HUES64 (cell line): ENCODE results near the gene DUSP16.
"Not testable (repeated sequence)": the region's sequence is repeated elsewhere in the genome, so short reads cannot be mapped to it uniquely, and the experiment has no call there.

ENCODE experiments used
- H3K27ac ChIP-seq: 2 replicates; pipeline ENCODE4 v1.7.0; 2013; ENCODE audit warnings: low read depth, low read length, inconsistent platforms
- H3K27me3 ChIP-seq: 2 replicates; pipeline ENCODE4 v1.6.1; 2013; ENCODE audit warnings: mild to moderate bottlenecking, low read length; ENCODE audit not compliant: insufficient read depth
- H3K36me3 ChIP-seq: 2 replicates; pipeline ENCODE4 v1.6.1; 2013; ENCODE audit warnings: mild to moderate bottlenecking, low read length; ENCODE audit not compliant: insufficient read depth
- H3K4me1 ChIP-seq: 2 replicates; pipeline ENCODE4 v1.6.1; 2013; ENCODE audit warnings: mild to moderate bottlenecking, low read length, moderate library complexity; ENCODE audit not compliant: insufficient read depth
- H3K4me3 ChIP-seq: 2 replicates; pipeline ENCODE4 v1.5.1; 2013; ENCODE audit warnings: mild to moderate bottlenecking, low read length, moderate library complexity
- H3K9ac ChIP-seq: 2 replicates; pipeline ENCODE4 v1.6.1; 2013; ENCODE audit warnings: mild to moderate bottlenecking, low read depth, low read length
- H3K9me3 ChIP-seq: 2 replicates; pipeline ENCODE4 v1.6.1; 2013; ENCODE audit warnings: low read depth, low read length; ENCODE audit not compliant: insufficient read depth
- WGBS: fragments of 150-250, 120-280 bp; methylation state at CpG from one replicate; pipeline ENCODE4 v1.1.7; 2013; ENCODE audit warnings: missing lambda C conversion rate; 5-methylcytosine and 5-hydroxymethylcytosine counted together

DUSP16 gene

DNA sequence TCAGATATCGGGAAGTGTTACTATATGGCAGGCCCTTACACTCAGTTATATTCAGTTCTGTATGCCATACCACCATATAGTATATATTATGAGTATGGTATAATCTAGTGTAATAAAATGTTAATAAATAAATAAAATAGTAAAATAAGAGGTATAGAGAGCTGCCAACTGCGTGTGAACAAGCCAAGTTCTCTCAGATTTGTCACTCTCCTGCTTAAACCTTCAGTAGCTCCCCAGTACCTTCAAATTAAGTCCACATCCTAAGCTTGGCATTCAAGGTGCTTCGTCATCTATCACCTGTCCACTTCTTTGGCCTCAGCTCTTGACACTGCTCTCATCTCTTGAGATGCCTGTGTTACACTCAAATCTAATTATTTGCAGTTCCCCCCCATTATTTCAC is 36.2 kb upstream of the DUSP16 start:
- Histone ChIP-seq H3K9ac (no peak overlapping the region), H3K27me3 (no peaks in the 10 kb centered on the region), H3K4me3 (no peak overlapping the region), H3K36me3 (no peaks in the 10 kb centered on the region), H3K4me1 (no peaks in the 10 kb centered on the region), H3K9me3 (no peaks in the 10 kb centered on the region), H3K27ac (no peak overlapping the region)
- WGBS, result 93% methylated on average over 3 of the region's 3 CpGs

DNA sequence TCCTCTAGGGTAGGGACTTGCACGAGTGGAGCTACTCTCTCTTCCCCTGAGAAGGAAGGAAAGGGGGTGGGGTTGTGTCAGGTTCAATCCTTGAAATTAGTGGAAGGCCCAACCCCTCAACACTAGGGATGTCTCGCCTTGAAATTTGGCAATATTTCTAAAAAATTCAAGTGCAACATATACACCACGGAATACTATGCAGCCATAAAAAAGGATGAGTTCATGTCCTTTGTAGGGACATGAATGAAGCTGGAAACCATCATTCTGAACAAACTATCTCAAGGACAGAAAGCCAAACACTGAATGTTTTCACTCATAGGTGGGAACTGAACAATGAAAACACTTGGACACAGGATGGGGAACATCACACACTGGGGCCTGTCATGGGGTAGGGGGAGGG is 33.9 kb upstream of the DUSP16 start:
- not testable (repeated sequence) for H3K36me3 ChIP-seq, H3K27me3 ChIP-seq, H3K9me3 ChIP-seq, H3K27ac ChIP-seq, H3K9ac ChIP-seq, H3K4me3 ChIP-seq, H3K4me1 ChIP-seq
- 89% methylated on average over 2 of the region's 3 CpGs for WGBS

DNA sequence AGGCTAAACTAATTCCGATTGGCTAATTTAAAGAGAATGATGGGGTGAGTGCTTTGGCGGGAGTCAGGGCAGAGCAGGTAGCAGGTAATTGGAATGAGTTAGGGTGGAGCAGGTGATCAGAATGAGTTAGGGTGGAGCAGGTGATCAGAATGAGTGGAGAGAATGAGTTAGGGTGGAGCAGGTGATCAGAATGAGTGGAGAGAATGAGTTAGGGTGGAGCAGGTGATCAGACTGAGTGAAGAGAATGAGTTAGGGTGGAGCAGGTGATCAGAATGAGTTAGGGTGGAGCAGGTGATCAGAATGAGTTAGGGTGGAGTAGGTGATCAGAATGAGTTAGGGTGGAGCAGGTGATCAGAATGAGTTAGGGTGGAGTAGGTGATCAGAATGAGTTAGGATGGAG is 33.3 kb upstream of the DUSP16 start:
- not testable (repeated sequence) for H3K36me3 ChIP-seq, H3K27me3 ChIP-seq, H3K4me3 ChIP-seq, H3K4me1 ChIP-seq, H3K27ac ChIP-seq, H3K9ac ChIP-seq, H3K9me3 ChIP-seq
- WGBS, result 83% methylated on average over 2 of the region's 2 CpGs

DNA sequence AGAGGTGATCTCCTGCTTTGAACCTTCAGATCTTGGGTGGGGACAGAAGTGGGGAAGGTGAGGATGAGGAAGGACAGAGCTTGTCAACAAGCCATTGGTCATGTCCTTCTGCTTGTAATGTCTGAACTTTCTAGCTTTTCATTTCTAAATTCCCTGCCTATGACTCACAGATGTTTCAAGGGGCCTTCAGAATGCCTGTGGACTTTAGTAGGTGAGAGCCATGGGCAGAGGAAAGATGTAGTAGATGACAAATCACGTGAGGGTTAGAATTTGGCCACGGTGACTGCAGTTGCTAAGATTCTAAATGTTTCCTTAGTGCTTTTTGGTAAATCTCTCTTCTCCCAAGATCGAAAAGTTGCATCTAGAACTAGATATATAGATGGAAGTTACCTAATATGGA is 30.3 kb upstream of the DUSP16 start:
- Histone ChIP-seq H3K27ac (no peak overlapping the region), H3K36me3 (no peaks in the 10 kb centered on the region), H3K4me3 (no peak overlapping the region), H3K9ac (no peak overlapping the region), H3K4me1 (no peaks in the 10 kb centered on the region), H3K9me3 (no peaks in the 10 kb centered on the region), H3K27me3 (no peaks in the 10 kb centered on the region)
- 74% methylated on average over 3 of the region's 3 CpGs for WGBS

DNA sequence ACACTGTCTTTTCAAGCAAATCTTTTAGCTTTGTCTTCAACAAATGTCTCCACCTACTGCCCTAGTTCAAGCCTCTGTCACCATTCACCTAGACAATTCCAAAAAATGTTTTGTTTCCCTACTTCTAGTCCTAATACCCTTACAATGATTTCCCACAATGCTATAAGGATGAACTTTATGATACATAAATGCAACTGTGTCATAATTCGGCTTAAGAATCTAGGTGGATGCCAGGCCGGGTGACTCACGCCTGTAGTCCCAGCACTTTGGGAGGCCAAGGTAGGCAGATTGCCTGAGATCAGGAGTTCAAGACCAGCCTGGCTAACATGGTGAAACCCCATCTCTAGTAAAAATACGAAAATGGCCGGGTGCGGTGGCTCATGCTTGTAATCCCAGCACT is 28.3 kb upstream of the DUSP16 start:
- no peak overlapping the region for H3K4me3 ChIP-seq
- no peaks in the 10 kb centered on the region for H3K9me3 ChIP-seq
- H3K36me3 ChIP-seq, result no peaks in the 10 kb centered on the region
- no peak overlapping the region for H3K9ac ChIP-seq
- H3K27me3 ChIP-seq, result no peaks in the 10 kb centered on the region
- no peaks in the 10 kb centered on the region for H3K4me1 ChIP-seq
- WGBS, result 90% methylated on average over 6 of the region's 6 CpGs
- no peak overlapping the region for H3K27ac ChIP-seq

DNA sequence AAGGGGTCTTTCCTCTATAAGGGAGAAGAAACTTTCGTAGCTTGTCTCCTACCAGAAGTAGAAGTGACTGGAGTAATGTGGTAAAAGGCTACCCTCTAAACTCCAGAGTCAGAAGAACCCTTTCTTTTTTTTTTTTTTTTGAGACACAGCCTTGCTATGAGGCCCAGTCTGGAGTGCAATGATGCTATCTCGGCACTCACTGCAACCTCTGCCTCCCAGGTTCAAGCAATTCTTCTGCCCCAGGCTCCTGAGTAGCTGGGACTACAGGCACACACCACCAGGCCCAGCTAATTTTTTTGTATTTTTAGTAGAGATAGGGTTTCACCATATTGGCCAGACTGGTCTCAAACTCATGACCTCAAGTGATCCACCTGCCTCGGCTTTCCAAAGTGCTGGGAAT is 25.8 kb upstream of the DUSP16 start:
- H3K27ac ChIP-seq, H3K36me3 ChIP-seq, H3K9me3 ChIP-seq, H3K4me1 ChIP-seq, H3K9ac ChIP-seq, H3K27me3 ChIP-seq, H3K4me3 ChIP-seq: not testable (repeated sequence)
- WGBS, result 97% methylated on average over 3 of the region's 3 CpGs

DNA sequence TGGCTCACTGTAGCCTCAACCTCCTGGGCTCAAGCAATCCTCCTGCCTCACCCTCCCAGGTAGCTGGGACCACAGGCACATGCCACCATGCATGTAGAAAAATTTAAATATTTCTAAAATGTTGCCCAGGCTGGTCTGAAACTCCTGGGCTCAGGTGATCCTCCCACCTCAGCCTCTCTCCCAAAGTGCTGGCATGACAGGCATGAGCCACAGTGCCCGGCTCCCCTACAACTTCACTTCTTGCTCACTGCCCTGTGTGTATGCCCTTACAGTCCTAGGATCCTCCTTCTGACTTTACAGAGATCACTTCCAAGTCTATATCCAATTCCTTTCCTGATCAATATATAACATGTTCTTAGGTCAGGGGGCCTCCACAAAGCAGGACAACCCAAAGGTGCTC is 25.2 kb upstream of the DUSP16 start:
- H3K27me3 ChIP-seq, result no peaks in the 10 kb centered on the region
- no peak overlapping the region for H3K4me3 ChIP-seq
- H3K27ac ChIP-seq, result no peak overlapping the region
- H3K9ac ChIP-seq, result no peak overlapping the region
- no peaks in the 10 kb centered on the region for H3K4me1 ChIP-seq
- 97% methylated on average over 1 of the region's 1 CpG for WGBS
- H3K9me3 ChIP-seq, result no peaks in the 10 kb centered on the region
- H3K36me3 ChIP-seq, result no peaks in the 10 kb centered on the region

DNA sequence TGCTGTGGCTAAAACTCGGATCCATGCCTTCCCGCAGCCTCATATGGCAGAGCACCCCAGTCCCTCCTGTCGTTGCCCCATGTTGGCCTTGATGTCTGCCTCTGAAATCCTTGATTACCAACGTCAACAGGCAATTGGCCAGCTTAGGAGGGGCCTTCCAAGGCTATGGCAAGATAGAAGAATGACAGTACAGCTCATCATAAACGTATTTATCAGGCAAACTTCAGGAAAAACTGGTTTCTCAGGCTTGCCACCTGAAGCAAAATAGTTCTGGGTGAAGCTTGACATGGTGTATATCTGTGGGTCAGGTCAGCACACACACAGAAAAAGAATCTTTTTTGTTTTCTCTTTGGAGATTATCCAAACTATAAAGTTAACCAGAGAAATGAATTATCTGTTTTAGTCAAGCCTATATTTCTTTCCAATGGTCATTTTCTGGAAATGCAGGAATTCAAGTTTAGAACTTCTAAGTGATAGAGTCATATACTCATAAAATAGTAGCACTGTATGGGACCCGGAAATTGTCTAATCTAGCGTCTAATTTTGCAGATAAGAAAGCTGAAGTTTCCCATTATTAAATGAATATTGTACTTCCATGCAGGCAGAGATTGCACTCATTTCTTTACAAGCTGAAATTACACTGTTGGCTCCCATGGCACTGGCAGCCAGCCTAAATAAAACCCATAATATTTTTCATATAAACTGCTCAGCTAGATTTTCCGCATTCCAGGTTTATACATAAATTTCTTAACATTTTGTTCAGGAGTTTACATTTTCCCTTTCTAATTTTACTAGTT is 24.4 kb upstream of the DUSP16 start:
- H3K4me1 ChIP-seq, result no peaks in the 10 kb centered on the region
- H3K27ac ChIP-seq, result no peak overlapping the region
- no peaks in the 10 kb centered on the region for H3K9me3 ChIP-seq
- no peaks in the 10 kb centered on the region for H3K27me3 ChIP-seq
- WGBS, result 92% methylated on average over 8 of the region's 8 CpGs
- no peaks in the 10 kb centered on the region for H3K36me3 ChIP-seq
- H3K4me3 ChIP-seq, result no peak overlapping the region
- no peak overlapping the region for H3K9ac ChIP-seq

DNA sequence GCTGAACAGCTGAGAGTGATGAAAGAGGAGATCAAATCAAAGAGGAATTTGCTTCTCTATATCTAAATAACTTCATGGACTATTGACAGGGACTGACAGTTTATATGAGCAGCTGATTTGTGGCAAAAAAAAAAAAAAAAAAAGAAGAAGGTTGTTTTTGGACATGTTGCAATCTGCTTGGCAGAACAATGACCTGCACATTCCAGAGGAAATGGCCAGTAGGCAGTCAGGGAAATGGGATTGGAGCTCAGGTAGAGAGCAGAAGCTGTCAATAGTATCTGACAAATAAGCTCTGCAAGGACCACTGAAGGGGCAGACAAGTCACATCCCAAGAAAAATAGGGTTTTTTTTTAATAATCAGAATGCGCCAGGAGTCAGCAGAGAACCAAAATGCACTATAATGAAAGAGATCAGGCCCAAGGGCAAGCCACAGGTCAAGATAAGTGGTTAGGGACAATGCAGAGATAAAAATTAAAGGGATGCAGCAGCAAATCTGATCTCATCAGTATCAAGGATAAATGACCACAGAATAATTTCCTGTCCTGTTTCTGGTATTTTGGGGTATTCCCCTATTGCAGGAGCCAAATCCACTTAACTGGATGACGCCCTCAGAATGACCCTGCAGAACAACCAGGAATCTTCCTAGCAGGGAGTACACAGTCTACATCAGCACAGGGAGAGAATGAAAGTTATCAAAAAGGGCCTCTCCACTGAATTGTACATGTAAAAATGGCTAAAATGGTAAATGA is 22.6 kb upstream of the DUSP16 start:
- no peaks in the 10 kb centered on the region for H3K4me1 ChIP-seq
- H3K4me3 ChIP-seq, result no peak overlapping the region
- H3K27ac ChIP-seq, result no peak overlapping the region
- 95% methylated on average over 2 of the region's 2 CpGs for WGBS
- H3K36me3 ChIP-seq, result no peaks in the 10 kb centered on the region
- no peaks in the 10 kb centered on the region for H3K9me3 ChIP-seq
- H3K9ac ChIP-seq, result no peak overlapping the region
- H3K27me3 ChIP-seq, result no peaks in the 10 kb centered on the region

DNA sequence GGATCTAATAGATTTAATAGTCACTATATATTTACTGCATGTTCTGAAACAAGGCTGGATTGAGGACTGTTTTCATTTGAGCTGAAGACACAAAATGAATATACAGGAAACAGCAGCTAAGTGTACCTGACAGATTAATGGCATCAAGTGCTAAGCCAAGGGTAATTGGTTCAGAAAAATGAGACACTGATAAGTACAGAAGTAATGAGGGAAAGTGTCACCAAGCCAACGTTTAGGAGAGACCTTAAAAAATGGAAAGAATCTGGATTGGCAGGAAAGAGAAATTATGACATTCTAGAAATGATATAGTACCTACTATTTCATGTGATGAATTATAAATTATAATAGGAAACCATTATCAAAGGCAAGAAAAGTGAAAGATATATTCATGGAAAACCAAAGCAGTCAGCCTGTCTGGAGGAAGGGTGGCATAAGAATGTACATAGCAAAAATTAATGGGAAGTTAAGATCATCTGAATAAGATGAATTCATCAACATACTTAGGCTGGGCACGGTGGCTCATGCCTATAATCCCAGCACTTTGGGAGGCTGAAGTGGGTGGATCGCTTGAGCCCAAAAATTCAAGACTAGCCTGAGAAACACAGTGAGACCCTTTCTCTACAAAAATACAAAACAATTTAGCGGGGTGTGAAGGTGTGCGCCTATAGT is 21.0 kb upstream of the DUSP16 start:
- H3K4me1 ChIP-seq, result no peaks in the 10 kb centered on the region
- 95% methylated on average over 5 of the region's 5 CpGs for WGBS
- no peak overlapping the region for H3K4me3 ChIP-seq
- no peak overlapping the region for H3K9ac ChIP-seq
- no peaks in the 10 kb centered on the region for H3K9me3 ChIP-seq
- H3K27me3 ChIP-seq, result no peaks in the 10 kb centered on the region
- H3K36me3 ChIP-seq, result no peaks in the 10 kb centered on the region
- no peak overlapping the region for H3K27ac ChIP-seq

DNA sequence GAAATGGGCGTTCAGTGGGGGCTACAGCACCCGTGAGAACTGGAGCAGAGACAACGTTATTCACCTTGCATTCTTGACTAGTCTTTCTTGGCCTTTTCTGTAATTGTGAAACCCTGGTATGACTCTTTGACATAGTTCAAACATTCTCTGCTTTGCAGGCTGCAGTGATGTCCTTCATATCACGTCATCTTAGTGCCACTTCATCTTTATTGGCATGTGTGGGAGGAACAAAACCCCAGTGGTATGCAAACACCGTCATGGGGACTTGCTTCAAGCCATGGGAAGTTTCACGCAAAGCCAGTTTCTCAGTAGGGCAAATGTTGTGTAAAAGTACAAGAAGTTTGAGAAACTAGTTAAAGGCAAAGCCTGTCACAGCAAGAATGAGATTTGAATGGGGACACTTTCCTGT is 20.2 kb upstream of the DUSP16 start:
- Histone ChIP-seq H3K27ac (no peak overlapping the region), H3K9me3 (no peaks in the 10 kb centered on the region), H3K27me3 (no peaks in the 10 kb centered on the region), H3K4me1 (no peaks in the 10 kb centered on the region), H3K36me3 (no peaks in the 10 kb centered on the region), H3K4me3 (no peak overlapping the region), H3K9ac (no peak overlapping the region)
- 92% methylated on average over 6 of the region's 6 CpGs for WGBS
